Fibroblast of skin of right quadriceps (primary cell): ENCODE measurements around the gene MLLT1.

ENCODE experiments used
- DNase-seq: peaks from one replicate; pipeline ENCODE4 v3.0.0-alpha.2; 2013

MLLT1 gene

DNA sequence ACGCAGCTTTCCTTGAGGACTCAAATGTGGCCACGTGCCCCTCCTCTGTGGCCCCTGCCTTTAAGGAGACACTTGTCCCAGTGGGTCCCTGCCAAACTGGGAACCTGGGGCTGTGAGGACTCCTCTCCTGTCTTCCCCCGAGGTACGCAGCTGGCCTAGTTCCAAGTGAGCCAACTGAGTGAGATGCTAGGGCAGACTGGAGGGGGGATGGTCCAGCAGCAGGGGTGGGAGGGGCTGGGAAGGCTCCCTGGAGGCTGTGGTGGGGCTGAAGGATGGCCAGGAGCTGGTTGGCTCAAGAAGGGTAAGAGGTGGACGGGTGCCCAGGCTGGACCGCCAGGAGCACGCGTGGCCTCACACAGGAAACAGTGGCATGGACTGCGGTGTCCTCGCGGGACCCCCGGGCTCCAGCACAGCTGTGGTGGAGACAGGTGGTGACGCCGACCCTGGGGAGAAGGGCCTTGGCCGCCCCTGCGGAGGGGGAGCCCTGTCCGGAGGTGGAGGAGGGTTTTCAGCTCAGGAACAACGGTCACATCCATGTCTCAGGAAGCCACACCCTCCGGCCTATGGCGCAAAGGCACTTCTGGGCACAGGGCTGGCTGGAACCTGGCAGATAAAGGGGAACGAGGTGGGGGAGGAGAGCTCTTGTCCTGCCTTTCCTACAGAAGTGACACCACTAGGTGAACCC is 45.8 kb downstream of the MLLT1 start:
- peak; percentile 37 for DNase-seq

GRCh38 chr19:6233056-6233826 is 46.5 kb downstream of the MLLT1 start:
- peak; percentile 45 for DNase-seq

- peak; percentile 96 for DNase-seq
These were observed 47.1 kb downstream of the MLLT1 start for GRCh38 chr19:6232601-6233055.

- no peak for DNase-seq
These were observed 48.8 kb downstream of the MLLT1 start for GRCh38 chr19:6230991-6231448.

- DNase-seq, result no peak
These were observed 49.6 kb downstream of the MLLT1 start for GRCh38 chr19:6229951-6230712.

DNA sequence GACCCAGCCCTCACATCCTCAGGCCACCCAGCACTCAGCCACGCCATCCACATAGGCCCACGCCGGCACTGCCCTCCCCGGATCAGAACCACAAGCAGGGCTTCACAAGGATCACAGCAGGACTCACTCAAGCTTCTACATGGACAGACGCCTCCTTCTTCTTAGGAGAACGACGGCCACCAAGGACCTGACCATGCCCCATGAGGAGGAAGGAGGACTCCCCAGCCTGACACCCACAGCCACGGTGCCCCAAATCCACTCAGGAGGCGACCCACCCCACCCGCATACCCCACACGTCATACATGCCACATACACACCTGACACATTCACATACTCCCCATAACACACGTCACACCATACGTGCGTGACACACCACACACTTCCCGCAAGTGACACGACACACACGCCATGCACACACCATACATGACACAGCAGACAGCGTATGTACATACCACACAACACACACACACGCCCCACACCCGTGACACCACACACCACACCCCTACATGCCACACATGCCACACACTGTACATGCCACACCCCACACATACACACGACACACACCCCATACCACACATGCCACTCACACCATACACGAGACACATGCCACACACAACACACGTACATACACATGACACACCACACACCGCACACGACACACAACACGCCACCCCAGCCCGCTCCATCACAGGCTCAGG is 50.4 kb downstream of the MLLT1 start:
- no peak for DNase-seq

GRCh38 chr19:6228551-6229215 is 51.1 kb downstream of the MLLT1 start:
- no peak for DNase-seq

GRCh38 chr19:6227936-6228325 is 51.8 kb downstream of the MLLT1 start:
- DNase-seq, result no peak

GRCh38 chr19:6227156-6227935 is 52.4 kb downstream of the MLLT1 start:
- DNase-seq, result no peak

DNA sequence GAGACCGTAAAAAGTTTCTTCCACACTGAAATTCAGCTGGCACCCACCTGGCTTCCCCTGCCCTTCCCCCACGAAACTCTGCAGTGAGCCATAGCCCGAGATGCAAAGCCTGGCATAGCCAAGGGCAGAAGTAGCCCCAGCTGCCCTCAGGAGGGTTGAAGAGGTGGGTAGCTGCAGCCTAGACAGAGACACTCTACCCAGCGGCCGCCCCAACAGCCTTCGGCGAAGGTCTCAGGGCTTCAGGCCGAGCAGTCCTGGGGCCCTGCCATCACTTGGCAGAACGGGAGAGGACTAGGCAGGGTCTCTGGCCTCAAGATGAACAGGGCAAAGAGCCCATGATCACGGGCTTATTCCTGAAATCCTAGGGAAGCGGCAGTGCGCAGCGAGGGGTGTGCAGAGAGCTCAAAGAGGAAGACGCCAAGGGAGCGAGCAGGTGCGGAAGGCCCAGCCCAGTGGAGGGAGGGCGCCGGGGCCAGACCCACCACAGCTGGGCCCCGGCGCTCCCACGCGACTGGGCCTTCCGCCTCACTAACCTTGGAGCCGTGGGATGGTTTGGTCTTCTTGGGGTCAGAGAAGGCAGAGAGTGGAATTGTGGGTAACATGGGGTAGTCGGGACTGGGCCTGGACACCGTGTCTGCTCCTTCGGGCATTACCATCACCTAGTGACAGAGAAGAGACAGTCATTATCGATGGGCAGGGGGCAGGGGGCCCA is 53.2 kb downstream of the MLLT1 start:
- no peak for DNase-seq

DNA sequence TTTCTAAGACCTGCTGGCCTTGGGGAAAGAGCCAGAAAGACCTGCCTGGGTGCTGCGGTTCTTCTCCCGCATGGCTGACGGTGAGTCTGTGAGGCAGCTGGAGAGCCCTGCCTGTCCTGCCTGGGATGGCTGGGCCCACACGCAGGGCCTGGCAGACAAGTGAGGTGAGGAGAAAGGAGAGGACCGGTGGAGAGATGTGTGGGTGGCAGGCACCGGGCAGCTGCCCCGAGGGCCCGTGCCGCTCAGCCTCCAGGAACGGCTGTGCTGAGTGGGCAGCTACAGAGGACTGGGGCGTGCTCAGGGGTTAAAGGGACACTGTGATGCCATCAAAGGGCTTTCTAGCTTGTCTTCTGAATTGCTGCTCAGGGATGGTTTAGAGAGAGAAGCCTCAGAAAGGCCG is 53.8 kb downstream of the MLLT1 start:
- no peak for DNase-seq

GRCh38 chr19:6225232-6225865 is 54.4 kb downstream of the MLLT1 start:
- DNase-seq, result no peak

DNA sequence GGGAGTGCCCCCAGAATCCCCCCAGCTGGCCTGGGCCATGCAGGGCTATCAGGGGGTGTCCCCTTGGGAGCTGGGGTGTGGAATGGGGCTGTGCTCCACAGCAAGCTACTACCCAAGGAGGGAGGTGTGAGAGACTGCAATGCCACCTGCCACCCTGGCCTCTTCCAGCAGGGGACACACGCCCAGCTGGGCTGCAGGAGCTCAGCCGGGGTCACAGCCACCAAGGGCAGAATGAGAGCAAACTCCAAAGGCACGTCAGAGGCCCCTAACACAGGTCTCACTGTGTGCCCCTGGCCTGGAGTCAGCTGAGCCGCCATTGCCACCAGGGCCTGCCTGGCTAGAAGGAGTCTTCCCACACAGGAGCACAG is 55.5 kb downstream of the MLLT1 start:
- DNase-seq, result no peak

DNA sequence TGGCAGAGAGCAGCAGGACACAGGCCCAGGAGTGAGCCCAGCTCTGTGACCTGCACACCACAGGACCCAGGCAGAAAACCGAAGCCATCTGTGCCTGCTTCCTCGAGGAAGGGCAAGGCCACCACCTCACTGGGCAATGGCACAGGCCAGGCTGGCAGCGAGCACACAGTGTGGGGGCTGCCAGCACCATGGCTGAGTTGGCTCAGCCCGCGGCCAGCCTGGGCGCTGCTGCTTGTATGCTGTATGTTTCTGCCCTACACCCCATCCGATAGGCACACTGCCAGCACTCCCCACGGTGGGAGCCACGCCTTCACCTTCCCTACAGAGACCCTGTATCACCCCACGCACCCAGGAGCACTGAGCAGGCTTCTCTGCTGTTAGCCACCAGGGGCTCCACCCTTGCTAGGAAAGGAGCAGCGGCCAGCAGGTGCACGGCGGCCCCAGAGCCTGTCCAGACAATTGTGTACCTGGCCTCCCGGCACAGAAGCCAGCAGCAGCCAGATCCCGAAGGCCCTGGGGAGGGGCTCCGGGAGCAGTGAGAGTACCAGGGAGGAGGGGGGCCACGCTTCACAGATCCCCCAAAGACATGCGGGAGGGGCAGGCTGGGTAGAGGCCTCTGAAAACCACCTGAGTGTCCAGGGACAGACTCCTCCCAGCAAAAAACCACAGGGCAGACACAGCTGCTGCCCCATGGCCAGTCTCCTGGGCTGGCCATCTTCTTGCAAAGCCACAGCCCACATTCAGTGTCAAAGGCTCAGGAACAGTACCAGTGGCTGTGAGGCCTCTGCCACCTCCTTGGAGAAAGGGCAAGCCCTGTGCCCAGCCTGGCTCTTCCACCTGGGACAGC is 56.1 kb downstream of the MLLT1 start:
- DNase-seq, result no peak

DNA sequence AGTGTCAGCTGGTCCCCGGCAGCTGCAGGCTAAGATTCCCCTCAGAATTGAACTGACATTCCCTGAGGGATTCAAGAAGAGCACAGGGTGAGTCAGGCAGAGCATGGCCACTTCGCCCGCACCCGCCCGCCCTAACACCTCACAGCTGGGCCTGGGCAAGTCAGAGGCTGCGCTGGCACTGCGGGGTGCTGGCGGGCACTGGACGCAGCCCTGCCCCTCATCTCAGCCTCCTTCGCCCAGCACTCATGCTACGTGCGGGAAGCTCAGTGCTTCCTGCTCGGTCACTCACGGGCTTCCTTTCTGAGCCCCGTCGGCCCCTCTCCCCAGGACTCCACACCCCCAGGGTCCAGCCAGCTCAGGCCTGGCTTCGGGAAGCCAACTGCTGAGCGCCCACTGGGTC is 56.9 kb downstream of the MLLT1 start:
- no peak for DNase-seq

DNA sequence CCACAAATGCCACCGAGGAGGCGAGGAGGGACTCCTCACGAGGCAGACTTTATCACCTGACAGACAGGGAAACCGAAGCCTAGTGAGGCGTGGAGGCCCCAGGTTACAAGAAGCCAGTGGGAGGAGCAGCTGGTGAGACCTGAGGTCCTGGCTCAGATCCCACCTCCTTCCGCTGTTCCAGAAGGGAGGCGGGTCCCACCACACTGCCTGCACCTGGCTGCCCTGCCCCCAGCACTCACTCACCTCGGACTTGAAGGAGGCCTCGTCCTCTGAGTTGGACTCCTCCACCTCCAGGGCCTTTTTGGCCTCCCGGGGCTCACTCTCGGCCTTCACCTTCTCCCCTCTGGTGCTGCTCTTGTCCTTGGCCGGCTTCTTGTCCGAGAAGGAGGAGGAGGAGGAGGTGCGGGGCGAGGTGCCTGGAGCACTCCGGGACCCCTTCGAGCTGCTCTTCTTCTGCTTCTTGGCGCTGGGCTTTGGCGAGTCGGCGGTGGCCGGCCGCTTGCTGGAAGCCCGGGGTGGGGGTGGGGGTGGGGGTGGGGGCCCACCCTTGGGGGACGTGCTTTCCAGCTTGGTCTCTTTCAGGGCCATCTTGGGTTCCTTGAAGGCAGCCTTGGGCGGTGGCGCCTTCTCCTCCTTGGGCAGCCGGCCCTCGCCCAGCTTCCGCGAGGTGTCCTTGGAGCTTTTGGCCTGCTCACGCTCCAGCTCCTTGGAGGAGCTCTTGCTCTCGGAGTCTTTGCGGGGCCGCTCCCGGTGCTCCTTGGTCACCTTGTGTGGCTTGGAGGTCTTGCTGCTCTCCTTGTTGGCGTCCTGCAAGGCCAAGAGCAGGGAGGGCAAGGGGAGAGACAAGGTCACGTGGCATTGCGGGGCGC is 57.7 kb downstream of the MLLT1 start:
- no peak for DNase-seq

DNA sequence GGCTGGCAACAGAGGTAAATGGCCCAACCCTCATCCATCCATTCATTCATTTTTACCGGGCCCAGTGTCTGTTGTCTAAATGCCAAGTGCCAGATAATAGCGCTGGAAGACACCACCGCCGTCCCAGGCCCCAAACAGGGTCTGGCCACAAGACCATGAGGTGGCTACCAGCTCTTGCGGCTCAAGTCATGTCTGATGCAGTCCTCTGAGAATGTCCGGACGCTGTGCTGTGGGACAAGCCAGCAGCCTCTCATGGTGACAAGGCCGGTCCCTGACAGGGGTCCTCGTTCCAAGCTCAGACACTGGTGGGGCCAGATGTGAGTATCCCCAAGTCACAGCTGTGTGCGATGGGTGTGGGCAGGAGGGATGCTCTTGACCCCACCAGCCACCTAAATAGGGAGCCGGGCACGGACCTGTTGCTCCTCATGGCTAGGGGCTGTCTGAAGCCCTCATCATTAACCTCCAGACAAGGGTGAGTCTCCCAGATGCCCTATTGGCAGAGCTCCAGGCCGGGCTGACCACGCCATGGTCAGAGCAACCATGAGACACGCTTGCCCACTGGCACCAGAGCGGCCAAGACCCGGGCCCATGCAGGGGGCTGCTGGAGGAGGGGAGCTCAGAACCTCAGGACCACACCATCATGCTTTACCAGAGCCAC is 58.4 kb downstream of the MLLT1 start:
- no peak for DNase-seq
